ENCODE results near the gene ST8SIA3.

DNA sequence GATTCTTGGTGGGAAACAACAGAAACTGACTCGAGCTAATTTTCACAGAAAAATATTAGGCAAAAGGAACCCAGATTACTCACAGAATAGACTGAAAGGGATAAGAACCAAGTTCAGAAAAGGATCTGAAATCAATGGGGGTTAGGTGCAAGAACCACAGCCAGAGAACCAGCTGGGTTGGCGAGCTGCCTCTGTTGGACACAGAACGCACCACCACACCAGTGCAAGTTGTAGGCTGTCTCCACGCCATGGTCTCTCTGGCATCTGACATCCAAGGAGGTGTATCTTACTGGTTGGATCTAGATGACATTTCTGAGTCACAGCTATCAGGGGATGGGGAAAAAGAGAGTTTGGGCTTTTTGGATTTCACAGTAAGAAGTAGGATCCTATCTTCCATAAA lies 64.2 kb downstream of the ST8SIA3 start:
- TF ChIP-seq, protein P1, sequence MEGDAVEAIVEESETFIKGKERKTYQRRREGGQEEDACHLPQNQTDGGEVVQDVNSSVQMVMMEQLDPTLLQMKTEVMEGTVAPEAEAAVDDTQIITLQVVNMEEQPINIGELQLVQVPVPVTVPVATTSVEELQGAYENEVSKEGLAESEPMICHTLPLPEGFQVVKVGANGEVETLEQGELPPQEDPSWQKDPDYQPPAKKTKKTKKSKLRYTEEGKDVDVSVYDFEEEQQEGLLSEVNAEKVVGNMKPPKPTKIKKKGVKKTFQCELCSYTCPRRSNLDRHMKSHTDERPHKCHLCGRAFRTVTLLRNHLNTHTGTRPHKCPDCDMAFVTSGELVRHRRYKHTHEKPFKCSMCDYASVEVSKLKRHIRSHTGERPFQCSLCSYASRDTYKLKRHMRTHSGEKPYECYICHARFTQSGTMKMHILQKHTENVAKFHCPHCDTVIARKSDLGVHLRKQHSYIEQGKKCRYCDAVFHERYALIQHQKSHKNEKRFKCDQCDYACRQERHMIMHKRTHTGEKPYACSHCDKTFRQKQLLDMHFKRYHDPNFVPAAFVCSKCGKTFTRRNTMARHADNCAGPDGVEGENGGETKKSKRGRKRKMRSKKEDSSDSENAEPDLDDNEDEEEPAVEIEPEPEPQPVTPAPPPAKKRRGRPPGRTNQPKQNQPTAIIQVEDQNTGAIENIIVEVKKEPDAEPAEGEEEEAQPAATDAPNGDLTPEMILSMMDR (conservative IDR thresholded peaks at IDR 0.05): no peak
- TF ChIP-seq ZFX (IDR thresholded peaks at IDR 0.05): no peak

All from C4-2B (cell line).